HG03159 (cell line): Measurements from ENCODE around the gene USP12.
"Not testable (repeated sequence)": the region's sequence is repeated elsewhere in the genome, so short reads cannot be mapped to it uniquely, and the experiment has no call there.

ENCODE experiments used
- ATAC-seq: cut with Tn5 transposase; IDR thresholded peaks from one replicate; pipeline ENCODE4 v1.9.1; 2021; ENCODE audit warnings: mild to moderate bottlenecking, moderate library complexity; ENCODE audit not compliant: unreplicated experiment

The USP12 gene

DNA sequence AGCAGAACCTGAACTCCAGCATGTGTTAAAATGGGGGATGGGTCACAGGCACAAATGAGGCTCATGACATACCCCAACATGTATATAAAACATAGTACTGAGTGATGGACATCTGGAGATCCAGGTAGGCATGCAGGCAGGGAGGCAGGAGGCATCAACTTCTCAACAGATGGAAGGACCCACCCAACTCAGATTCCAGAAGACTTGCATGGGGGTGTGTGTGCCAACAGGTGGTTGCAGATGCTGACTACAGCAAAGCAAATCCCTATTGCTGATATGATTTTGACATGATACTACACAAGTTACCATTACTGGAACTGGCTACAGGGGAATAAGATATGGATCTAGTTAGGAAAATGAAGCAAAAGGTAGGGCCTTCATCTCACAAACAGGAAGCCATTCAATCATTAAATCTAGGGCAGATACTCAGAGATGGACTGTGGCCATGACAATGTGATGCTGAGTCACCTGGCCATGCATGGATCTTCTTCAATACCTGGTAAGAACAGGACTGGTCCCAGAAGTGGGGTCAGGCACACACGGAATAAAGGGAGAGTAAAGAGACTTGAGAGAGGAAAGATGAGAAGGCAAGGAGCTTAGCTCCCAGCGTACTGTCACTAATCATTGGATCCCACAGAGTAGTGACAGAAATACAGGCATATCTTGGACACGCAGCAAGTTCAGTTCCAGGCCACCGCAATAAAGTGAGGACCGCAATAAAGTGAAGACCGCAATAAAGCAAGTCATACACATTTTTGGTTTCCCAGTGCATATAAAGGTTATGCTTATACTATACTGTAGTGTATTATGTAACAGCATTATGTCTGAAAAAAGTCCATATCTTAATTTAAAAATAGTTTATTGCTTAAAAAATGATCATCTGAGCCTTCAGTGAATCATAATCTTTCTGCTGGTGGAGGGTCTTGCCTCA, 91.3 kb downstream of the USP12 start:
- ATAC-seq: no peak

GRCh38 chr13:27079421-27079958, 92.1 kb downstream of the USP12 start:
- ATAC-seq: no peak

- ATAC-seq: no peak
Measured at GRCh38 chr13:27077451-27077850, 94.2 kb downstream of the USP12 start.

DNA sequence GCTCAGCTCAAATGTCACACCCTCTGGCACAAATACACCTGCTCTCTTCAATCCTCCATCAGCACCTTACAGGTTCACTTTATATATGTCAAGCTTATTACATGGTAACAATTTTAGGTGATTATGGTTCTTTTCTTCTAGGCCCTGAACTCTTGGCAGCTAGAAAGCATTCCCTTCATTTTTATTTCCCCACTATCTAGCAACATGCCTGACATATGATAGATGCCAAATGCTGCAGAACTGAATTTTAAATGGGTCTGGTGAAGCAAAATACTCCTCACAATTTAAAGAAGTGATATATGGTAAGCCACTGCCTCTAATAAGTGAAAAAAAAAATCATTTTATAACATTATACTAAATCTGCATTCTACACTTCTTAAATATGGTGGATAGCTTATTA, 95.2 kb downstream of the USP12 start:
- ATAC-seq: no peak

- ATAC-seq: no peak
Measured at GRCh38 chr13:27073186-27073585, 98.4 kb downstream of the USP12 start.

DNA sequence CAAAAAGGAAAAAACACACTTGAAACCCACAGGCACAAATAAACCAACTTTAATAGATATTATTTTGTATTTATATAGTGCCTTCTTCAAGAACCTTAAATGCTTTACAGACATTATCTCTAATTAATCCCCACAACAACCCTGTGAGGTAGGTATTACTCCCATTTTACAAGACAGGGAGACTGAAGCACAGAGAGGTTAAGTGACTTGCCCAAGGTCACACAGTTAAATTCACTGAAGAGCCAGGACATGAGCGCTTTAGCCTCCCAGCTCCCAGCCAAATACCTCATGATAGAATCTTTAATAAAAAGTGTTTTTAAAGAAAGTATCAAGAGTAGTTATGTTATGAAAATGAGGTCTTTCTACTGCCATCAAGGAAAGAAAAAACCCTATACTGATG, 105.5 kb downstream of the USP12 start:
- ATAC-seq: not testable (repeated sequence)

DNA sequence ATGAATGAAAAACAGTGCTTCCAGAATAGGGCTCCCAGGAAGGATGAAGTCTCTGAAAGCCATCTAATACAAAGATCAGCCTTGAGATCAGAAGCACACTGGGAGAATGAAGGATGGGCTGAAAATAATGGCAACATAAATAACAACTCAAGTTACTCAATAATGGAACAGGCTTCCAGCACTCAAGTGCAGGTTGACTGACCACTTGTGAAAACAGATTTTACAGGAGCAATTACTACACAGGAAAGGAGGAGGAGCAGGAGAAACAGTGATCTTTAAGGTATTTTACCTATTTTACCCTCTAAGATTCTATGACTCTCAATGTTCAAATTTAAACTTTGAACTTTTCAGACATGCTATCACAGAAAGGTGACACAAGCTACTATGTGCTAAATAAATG, 106.0 kb downstream of the USP12 start:
- no peak for ATAC-seq

- ATAC-seq: no peak
Measured at GRCh38 chr13:27064252-27064995, 107.2 kb downstream of the USP12 start.

- ATAC-seq: no peak
Measured at GRCh38 chr13:27057817-27058216, 113.8 kb downstream of the USP12 start.

GRCh38 chr13:27055526-27055925, 116.1 kb downstream of the USP12 start:
- no peak for ATAC-seq

DNA sequence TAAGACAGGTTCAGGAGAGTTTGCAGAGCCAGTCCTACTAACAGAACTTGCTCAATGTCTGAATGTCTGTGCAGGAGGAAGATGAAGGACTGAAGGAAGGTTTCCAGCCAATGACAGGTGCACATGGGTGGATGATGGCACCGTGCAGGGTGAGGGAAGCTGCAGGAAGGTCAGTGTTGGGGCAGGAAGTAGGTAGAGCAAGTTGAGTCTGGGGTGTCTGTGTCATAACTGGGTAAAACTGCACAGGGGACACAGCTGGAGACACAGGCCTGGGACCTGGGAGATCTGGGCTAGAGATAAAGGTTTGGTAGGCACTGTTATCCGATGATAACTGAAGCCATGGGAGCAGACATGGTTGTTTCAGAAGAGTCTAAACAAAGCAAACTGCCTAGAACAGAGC, 116.9 kb downstream of the USP12 start:
- no peak for ATAC-seq

DNA sequence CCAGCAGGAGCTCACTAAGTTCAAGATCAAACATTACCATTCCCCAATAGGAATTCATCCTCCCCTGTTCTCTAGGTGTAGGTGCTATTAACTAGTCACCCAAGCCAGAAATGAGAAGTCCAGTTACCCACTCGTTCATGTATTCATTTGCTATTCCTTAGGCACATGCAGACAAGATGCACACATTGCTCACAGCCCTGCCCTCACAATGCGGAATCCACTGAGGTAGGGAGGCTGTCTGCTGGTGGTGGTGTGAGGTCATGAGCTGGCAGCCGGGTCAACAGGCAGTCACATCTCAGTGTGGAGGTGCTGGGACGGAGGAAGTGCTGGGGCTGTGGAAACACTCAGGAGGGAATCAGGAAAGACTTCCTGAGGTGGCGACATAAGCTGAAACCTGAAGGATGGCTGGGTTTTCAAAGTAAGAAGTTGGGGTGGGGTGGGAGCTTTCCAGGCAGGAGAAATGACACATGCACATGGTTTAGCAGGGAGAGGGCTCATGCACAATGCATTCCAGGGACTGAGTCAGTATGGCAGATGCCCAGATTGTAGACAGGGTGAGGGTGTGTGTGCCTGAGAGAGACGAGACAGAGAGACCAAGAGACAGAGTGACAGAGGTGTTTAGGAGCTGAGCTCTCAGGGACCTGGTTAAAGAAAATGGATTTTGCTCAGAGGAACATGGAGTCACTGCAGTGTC, 117.6 kb downstream of the USP12 start:
- ATAC-seq: no peak

DNA sequence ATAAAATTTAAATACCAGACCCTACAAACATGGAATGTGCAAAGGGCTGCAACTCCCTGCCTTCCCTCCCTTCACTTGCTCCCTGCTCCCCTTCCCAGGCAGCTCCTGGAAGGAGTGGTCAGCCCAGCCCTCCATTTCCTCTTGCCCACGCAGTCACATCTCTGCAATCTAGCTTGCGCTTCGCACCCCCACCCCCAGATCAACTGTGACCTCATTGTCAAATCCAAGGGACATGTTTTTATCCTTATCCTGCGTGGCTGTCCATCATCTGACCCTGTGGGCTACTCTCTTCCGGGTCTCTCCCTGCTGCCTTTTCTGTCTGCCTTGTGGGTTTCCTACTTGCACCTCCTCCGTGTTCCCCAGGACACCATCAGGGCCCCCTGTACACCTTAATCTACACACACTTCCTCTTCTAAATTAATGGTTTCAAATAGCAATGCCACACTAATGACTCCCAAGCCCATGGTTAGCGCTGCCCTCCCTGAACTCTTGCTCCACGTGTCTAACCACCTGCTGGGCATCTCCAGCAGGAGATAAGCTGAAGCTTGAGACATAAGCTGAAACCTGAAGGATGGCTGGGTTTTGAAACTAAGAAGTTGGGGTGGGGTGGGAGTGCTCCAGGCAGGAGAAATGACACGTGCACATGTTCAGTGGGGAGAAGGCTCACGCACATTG, 118.3 kb downstream of the USP12 start:
- ATAC-seq: no peak

DNA sequence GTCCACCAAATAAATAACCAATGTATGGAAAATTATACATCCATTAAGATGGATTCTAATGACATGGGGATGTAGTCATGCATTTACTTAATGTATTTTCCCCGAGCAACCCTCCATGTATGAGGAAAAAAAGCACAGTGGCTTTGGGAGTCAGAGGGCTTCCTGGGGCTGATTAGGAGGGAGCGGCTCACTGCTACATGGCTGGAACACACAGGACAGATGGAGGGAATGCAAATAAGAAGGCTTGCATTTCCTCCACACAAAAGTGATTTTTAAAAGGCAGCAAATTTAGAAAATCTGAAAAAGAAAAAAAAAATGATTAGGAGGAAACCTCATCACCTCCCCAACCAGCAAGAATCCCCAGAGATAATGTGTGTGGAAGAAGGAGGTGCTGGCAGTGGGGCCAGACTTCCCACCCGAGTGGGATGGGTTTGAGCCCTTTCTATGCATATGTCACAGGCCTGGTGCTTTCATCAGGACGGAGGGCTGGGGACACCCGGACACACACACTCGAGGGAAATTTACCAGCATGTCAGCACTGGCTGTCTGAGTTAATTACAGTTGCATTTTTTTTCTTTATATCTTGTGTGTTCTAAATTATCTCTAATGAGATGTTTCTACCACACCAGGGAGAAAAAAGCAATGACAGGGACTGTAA, 118.9 kb downstream of the USP12 start:
- ATAC-seq: no peak

GRCh38 chr13:27047081-27047480, 124.5 kb downstream of the USP12 start:
- no peak for ATAC-seq

GRCh38 chr13:27044837-27045570, 126.6 kb downstream of the USP12 start:
- ATAC-seq: peak; percentile 63

- ATAC-seq: no peak
Measured at GRCh38 chr13:27043013-27043412, 128.6 kb downstream of the USP12 start.

DNA sequence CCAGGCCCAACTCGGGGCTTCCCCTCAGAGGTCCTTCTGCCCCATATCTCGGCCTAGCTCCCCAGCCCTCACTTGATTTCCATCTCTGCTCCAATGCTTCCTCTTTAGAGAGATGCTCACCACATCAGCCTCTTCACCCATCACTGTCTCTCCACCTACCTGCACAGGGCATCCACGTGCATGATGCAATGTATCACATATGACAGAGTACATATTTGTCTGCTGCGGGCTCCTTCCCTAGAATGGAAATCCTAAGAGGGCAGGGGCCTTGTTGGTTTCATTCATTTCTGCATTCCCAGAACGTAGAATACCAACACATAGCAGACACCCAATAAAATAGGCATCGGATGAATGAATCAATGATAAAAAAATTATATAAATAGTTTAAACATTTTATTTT, 130.3 kb downstream of the USP12 start:
- no peak for ATAC-seq

DNA sequence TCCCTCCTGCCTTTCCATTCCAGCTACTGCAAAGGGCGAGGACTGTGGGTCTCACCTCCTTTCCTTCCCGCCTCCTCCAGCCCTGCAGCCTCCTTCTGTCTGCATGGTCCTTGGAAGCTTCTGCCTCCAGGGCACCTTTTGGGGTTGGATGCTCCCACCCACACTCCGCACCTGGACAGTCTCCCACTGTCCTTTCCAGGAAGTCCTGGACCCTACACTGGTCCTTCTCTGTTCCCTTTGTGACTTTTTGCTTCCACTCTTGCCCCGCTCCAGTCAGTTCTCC, 130.8 kb downstream of the USP12 start:
- ATAC-seq: no peak
